Fibroblast of skin of abdomen (primary cell): ENCODE measurements around the gene SCAMP2.

ENCODE experiments used
- DNase-seq: peaks from one replicate; pipeline ENCODE4 v3.0.0-alpha.2; 2013

SCAMP2 gene

GRCh38 chr15:74837482-74838136 lies 35.6 kb downstream of the SCAMP2 start:
- no peak for DNase-seq

DNA sequence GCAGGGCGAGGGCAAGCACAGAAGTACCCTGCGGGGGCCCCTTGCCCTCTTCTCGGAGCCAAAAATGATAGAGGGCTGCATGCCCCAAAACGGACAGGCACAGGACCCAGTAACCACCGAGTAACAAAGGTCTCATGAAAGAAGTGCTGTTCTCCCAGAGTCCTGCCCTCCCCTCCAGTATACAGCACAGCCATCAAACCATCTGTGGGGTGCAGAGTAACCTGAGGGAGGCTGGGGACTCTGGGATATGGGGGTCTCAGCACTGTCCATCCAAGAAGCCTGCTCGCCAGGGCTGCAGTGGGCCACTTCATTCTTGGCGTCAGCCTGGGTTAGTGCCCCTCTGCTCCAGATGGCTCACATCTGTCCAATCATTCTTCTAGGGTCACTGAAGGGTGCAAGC lies 36.3 kb downstream of the SCAMP2 start:
- DNase-seq: no peak

- peak; percentile 30 for DNase-seq
Observed at GRCh38 chr15:74835312-74835823, 37.8 kb downstream of the SCAMP2 start.

DNA sequence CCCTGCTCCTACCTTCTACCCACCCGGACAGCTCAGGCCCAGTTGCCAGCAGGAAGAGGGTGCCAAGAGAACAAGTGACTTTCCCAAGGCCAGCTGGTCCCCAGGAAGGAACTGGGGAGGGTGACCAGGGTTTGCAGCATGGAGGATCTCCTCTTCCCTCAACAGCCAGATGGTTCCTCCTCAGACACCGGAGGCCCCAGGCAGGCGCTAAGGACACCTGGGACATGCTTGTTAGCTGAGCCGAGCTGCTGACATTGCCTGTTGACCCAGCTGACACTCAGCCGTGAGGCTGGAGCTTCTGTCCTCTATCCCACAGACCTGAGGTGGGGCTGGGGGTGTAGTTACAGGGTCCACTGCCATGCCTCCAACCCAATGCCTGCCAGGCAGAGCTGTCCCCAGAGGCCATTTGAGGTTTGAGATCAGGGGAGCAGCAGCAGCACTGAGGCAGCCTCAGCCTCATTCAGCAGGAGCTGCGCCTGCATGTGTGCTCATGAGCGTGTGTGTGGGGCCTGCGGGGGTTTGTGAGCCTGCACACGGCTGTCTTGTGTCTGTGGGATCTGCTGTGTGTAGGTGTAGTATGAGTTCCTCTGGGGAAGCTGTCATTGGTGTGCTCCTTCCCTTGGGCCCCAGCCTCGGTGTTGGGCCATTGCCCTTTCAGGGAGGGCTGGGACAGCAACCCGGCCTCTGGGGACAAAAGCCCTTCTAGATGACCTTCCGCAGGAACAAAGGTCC lies 39.6 kb downstream of the SCAMP2 start:
- DNase-seq: no peak

GRCh38 chr15:74832826-74833225 lies 40.3 kb downstream of the SCAMP2 start:
- no peak for DNase-seq

DNA sequence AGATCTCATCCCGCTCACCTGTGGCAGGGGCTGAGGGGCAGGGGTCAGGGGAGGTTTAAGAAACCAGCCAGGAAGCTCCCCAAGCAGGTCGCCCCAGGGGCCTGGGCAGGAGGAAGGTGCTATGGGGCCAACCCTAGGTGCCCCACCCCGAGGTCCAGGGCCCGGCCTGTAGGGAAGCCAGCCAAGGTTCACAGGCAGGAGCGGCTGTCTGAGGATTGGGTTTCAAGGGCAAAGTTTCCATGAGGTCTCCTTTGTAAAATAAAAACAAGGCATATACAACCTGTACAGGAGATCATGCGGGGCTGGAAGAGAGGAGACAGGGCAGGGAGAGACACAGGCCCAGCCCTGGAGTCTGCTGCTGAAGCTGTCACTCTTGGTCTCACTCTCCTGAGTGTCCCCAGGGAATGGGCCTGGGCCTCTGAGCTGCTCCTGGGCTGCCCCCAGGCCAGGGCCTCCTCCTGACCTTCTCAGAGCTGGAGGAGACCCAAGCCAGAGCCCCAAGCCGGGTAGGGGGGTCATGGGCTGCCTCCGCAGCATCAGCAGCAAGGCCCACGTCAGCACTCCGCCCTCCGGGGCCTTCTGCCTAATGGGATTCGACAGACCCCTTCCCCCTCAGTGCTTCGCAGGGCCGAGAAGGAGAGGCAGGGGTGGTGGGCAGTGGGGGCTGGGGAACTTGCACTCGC lies 41.2 kb downstream of the SCAMP2 start:
- no peak for DNase-seq

GRCh38 chr15:74830868-74831267 lies 42.3 kb downstream of the SCAMP2 start:
- DNase-seq: no peak

GRCh38 chr15:74829991-74830390 lies 43.2 kb downstream of the SCAMP2 start:
- DNase-seq: no peak

GRCh38 chr15:74829486-74829885 lies 43.7 kb downstream of the SCAMP2 start:
- DNase-seq: no peak

DNA sequence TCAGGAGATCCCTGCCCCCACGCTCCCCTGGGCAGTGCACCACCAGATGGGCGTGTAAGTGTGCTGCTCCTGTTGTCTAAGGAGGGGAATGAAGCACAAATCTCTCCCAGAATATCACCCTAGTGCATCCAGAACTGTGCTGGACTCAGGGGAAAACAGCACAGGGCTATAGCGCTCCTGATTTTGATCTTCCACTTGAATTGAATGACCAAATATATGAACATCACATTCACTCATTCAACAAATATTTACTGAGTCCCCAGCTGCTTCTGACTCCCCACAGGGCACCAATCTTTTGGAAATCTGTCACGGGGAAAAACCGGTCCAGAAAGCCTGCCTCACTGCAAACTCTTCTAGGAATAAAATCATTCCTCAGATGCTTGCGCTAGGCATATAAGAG lies 44.3 kb downstream of the SCAMP2 start:
- no peak for DNase-seq

DNA sequence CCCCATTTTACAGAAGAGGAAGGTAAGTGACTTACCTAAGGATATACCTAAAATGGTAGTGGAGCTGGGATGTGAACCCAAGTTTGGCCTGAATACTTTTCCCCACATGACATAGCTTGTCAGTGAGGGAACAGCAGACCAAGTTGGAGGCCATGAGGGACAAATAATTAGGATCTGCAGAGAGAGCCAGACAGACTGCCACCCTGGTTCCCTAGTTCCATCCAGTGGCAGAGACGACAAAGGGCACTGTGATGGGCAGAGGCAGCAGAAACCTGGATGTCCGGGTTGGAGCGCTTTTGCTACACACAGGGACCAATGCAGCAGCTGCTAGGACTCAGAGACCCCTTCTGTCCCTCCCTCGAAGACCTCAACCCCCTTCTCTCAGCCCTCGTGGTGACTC lies 45.6 kb downstream of the SCAMP2 start:
- no peak for DNase-seq

GRCh38 chr15:74826921-74827320 lies 46.2 kb downstream of the SCAMP2 start:
- DNase-seq: no peak

GRCh38 chr15:74826364-74826819 lies 46.8 kb downstream of the SCAMP2 start, which contains the start of gene CPLX3:
TSS of gene CPLX3 (plus strand) at chr15:74826627. CDS start at chr15:74826704, 77 bp downstream.
- DNase-seq: no peak

DNA sequence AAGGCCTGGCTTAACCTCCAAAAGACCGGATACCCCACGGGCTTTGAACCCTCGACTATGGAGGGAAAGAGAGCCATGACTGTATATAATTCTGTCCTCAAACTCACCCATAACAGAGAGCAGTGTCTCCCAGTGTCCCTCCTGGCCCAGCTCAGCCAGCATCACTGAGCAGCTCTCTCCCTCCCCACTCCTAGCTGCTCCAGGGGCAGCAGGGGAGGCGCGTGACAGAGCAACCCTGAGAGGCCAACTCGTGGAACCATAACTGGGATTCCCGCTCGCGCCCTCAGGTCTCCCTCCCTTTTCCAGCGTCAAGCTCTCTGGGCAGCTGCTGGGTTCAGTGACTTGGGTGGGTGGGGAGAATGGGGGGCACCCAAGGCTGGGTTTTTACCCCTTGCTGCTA lies 47.3 kb downstream of the SCAMP2 start:
- no peak for DNase-seq

DNA sequence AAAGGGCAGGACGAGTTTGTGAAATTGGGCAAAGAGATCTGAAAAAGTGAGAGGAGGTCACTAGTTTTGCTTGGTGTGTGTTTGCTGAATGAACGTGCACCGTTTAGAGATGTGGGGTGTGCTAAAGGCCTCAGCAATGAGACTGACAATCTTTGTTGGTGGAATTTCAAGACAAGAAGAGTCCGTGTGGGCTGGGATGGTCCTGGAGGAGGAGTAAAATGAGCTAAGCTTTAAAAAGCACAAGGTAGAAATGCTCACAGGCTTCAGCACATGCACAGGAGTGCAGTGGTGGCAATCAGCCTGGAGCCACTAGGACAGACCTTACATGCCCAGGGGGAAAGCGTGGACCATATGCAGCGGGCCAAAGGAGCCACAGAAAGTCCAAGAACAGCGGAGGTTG lies 48.2 kb downstream of the SCAMP2 start:
- DNase-seq: no peak

- no peak for DNase-seq
Observed at GRCh38 chr15:74823324-74823723, 49.8 kb downstream of the SCAMP2 start.

DNA sequence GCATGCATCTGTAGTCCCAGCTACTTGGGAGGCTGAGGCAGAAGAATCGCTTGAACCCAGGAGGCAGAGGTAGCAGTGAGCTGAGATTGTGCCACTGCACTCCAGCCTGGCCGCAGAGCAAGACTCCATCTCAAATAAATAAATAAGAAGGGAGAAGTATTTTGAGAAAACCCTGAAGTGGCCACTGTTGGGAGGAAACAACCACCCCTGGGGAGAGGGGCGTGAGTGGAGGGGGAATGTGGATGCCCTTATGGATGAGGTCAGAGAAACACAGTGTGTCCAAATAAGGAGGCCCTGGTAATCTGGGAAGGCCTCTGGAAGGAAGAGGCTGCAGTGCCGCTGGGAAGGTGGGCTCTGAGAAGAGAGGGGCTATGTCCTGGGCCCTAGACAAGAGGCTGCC lies 50.9 kb downstream of the SCAMP2 start:
- DNase-seq: no peak

DNA sequence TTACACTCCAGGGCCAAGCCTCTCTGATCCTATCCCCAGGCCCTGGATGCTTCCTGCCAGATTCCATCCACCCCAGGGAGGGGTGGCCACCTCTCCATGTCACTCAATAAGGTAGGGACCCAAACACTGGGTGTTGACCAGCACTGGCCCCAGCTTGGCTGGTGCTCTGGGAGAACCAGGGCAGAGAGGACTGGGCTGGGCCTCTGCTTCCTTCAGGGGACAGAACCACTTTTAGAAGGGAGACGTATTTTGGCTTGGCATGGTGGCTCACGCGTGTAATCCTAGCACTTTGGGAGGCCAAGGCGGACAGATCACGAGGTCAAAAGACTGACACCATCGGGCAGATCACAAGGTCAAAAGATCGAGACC lies 51.4 kb downstream of the SCAMP2 start:
- DNase-seq: no peak

GRCh38 chr15:74821091-74821789 lies 51.9 kb downstream of the SCAMP2 start:
- no peak for DNase-seq

DNA sequence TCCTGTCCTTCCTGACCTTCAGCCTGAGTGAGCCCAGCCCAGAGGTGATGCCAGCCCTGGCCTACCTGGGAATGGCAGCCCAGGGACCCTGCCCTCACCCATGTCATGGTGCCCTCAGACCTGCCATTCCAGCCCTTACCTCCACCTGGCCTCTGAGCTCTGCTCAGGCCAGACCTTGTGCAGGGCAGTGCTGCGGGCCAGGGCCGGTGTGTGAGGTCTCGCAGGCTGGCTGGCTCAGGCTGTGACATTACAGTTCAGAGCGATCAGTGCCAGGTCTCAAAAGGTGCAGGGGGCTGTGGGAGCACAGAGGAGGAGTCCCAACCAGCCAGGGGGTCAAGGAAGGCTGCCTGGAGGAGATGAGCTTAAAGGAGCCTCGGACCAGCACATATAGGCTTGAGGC lies 53.1 kb downstream of the SCAMP2 start:
- DNase-seq: no peak

- DNase-seq: no peak
Observed at GRCh38 chr15:74817370-74817737, 55.8 kb downstream of the SCAMP2 start.

DNA sequence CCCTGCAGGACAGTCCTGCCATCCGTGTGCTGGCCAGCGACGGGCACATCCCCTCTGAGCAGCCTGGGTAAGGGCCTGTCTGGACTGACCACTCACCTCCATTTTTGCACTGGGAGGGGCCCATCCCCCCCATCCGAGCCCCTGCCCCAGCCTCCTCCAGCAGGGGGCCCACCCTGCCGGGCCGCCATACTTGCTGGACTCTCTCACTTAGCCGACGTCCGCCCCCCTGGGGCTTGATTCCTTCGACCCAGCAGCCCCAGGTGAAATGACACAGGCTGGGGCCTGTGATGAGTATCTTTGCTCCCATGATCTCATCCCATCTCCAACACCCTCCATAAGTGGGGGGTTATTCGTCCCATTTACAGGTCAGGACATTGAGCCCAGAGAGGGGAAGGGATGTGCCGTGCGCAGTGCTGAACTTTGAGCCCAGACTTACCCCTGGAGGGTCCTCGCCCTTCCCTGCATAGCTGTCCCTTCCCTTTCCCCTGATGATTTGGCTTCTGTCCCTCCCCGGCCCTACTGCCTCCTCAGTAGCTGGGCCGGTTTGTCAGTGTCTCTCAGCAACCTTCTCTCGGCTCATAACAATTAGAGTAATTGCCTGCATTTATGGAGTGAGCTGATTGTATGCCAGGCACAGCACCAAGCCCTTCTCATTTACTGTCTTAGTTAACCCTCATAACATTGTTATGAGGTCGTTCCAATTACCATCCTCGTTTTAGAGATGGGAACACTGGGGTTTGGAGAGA lies 56.4 kb downstream of the SCAMP2 start:
- no peak for DNase-seq
